Stimulated activated CD4-positive, alpha-beta T cell treated with anti-CD3 and anti-CD28 coated beads, Interleukin-12 subunit alpha, Interleukin-12 subunit beta, amount 100 ng/mL, for 48 hours (primary cell): Measurements from ENCODE around the gene VCL.
"Not testable (repeated sequence)": the region's sequence is repeated elsewhere in the genome, so short reads cannot be mapped to it uniquely, and the experiment has no call there.

ENCODE experiments used
- DNase-seq, 3 donors: peaks; one replicate each; pipeline ENCODE4 v3.0.0-alpha.2; 2020; ENCODE audit warnings: low read depth in 2 of 3, low spot score in 1 of 3

VCL gene

GRCh38 chr10:74103560-74104258 is 105.8 kb downstream of the VCL start:
- no peak for DNase-seq

- DNase-seq = no peak
Measured at GRCh38 chr10:74104480-74104879, 106.6 kb downstream of the VCL start.

GRCh38 chr10:74104996-74105395 is 107.1 kb downstream of the VCL start:
- DNase-seq = no peak

GRCh38 chr10:74107391-74107790 is 109.5 kb downstream of the VCL start:
- no peak for DNase-seq

- no peak for DNase-seq
Measured at GRCh38 chr10:74109452-74109851, 111.5 kb downstream of the VCL start.

GRCh38 chr10:74110120-74110519 is 112.2 kb downstream of the VCL start:
- no peak for DNase-seq

- DNase-seq = no peak
Measured at GRCh38 chr10:74111799-74112198, 113.9 kb downstream of the VCL start.

- no peak for DNase-seq
Measured at GRCh38 chr10:74113546-74113945, 115.6 kb downstream of the VCL start.

GRCh38 chr10:74114041-74114448 is 116.1 kb downstream of the VCL start:
- no peak for DNase-seq

GRCh38 chr10:74117738-74118137 is 119.8 kb downstream of the VCL start:
- no peak for DNase-seq

GRCh38 chr10:74118804-74119203 is 120.9 kb downstream of the VCL start:
- no peak for DNase-seq

- DNase-seq = no peak
Measured at GRCh38 chr10:74120911-74121310, 123.0 kb downstream of the VCL start.

GRCh38 chr10:74121368-74121767 is 123.5 kb downstream of the VCL start:
- DNase-seq = no peak

- no peak for DNase-seq
Measured at GRCh38 chr10:74122060-74122459, 124.1 kb downstream of the VCL start.

- DNase-seq = no peak
Measured at GRCh38 chr10:74123081-74123480, 125.2 kb downstream of the VCL start.

GRCh38 chr10:74133923-74134820 is 136.3 kb downstream of the VCL start:
- no peak for DNase-seq

- no peak for DNase-seq
Measured at GRCh38 chr10:74135452-74135851, 137.5 kb downstream of the VCL start.

GRCh38 chr10:74137992-74138391 is 140.1 kb downstream of the VCL start:
- no peak for DNase-seq

GRCh38 chr10:74138596-74138995 is 140.7 kb downstream of the VCL start:
- DNase-seq = not testable (repeated sequence)

GRCh38 chr10:74139981-74140380 is 142.1 kb downstream of the VCL start:
- no peak for DNase-seq

GRCh38 chr10:74140553-74140952 is 142.6 kb downstream of the VCL start:
- DNase-seq = no peak

- no peak for DNase-seq
Measured at GRCh38 chr10:74145133-74145532, 147.2 kb downstream of the VCL start.
